ENCODE measurements around the gene ANGPTL2. TPM values are rescaled to one million over a fixed set of nuclear protein-coding genes. Genes with fewer than 3 reads are reported as not detected.

Gene ANGPTL2
- total RNA-seq, 1 donor from 2014 or later: 34.8 TPM

GRCh38 chr9:127092041-127092608, 30.3 kb downstream of the ANGPTL2 start:
- H3K4me3 Mint-ChIP-seq (ENCODE audit: unreplicated experiment): no peak overlapping the region
- H3K27me3 Mint-ChIP-seq (ENCODE audit: unreplicated experiment): no peaks in the 10 kb centered on the region
- H3K4me1 Mint-ChIP-seq (ENCODE audit: unreplicated experiment): no peaks in the 10 kb centered on the region
- H3K9me3 Mint-ChIP-seq (ENCODE audit: unreplicated experiment): no peaks in the 10 kb centered on the region
- TF ChIP-seq CTCF (IDR thresholded peaks at IDR 0.05): no peak
- DNase-seq (ENCODE audit: extremely low spot score, unreplicated experiment): no peak
- H3K36me3 Mint-ChIP-seq (ENCODE audit: unreplicated experiment): peaks cover 30% of the 10 kb centered on the region
- H3K27ac Mint-ChIP-seq (ENCODE audit: unreplicated experiment): no peak overlapping the region

GRCh38 chr9:127091526-127091925, 30.9 kb downstream of the ANGPTL2 start:
- H3K4me3 Mint-ChIP-seq (ENCODE audit: unreplicated experiment): no peak overlapping the region

GRCh38 chr9:127090341-127090985, 32.0 kb downstream of the ANGPTL2 start:
- Mint-ChIP-seq H3K9me3 (ENCODE audit: unreplicated experiment) (no peaks in the 10 kb centered on the region), H3K4me3 (ENCODE audit: unreplicated experiment) (no peak overlapping the region)
- TF ChIP-seq CTCF (IDR thresholded peaks at IDR 0.05): no peak

More at GRCh38 chr9:127091526-127091925, 30.9 kb downstream of the ANGPTL2 start:
- no peaks in the 10 kb centered on the region for H3K9me3 Mint-ChIP-seq (ENCODE audit: unreplicated experiment)
- no peak for TF ChIP-seq CTCF (IDR thresholded peaks at IDR 0.05)
- no peaks in the 10 kb centered on the region for H3K4me1 Mint-ChIP-seq (ENCODE audit: unreplicated experiment)
- no peak overlapping the region for H3K27ac Mint-ChIP-seq (ENCODE audit: unreplicated experiment)
- no peak for DNase-seq (ENCODE audit: extremely low spot score, unreplicated experiment)
- no peaks in the 10 kb centered on the region for H3K27me3 Mint-ChIP-seq (ENCODE audit: unreplicated experiment)
- H3K36me3 Mint-ChIP-seq (ENCODE audit: unreplicated experiment): peaks cover 33% of the 10 kb centered on the region

GRCh38 chr9:127089631-127090081, 32.8 kb downstream of the ANGPTL2 start:
- TF ChIP-seq CTCF (IDR thresholded peaks at IDR 0.05): no peak
- Mint-ChIP-seq H3K27me3 (ENCODE audit: unreplicated experiment) (no peaks in the 10 kb centered on the region), H3K9me3 (ENCODE audit: unreplicated experiment) (no peaks in the 10 kb centered on the region), H3K4me1 (ENCODE audit: unreplicated experiment) (no peaks in the 10 kb centered on the region), H3K36me3 (ENCODE audit: unreplicated experiment) (peaks cover 33% of the 10 kb centered on the region), H3K4me3 (ENCODE audit: unreplicated experiment) (no peak overlapping the region), H3K27ac (ENCODE audit: unreplicated experiment) (no peak overlapping the region)
- DNase-seq (ENCODE audit: extremely low spot score, unreplicated experiment): no peak

More at GRCh38 chr9:127090341-127090985, 32.0 kb downstream of the ANGPTL2 start:
- DNase-seq (ENCODE audit: extremely low spot score, unreplicated experiment): no peak
- peaks cover 33% of the 10 kb centered on the region for H3K36me3 Mint-ChIP-seq (ENCODE audit: unreplicated experiment)
- no peak overlapping the region for H3K27ac Mint-ChIP-seq (ENCODE audit: unreplicated experiment)
- H3K27me3 Mint-ChIP-seq (ENCODE audit: unreplicated experiment): no peaks in the 10 kb centered on the region
- H3K4me1 Mint-ChIP-seq (ENCODE audit: unreplicated experiment): no peaks in the 10 kb centered on the region
